NOMO-1 treated with dmso at 0.1 percent for 144 hours (cell line): ENCODE measurements around the gene THBS2.
"Not testable (repeated sequence)": the region's sequence is repeated elsewhere in the genome, so short reads cannot be mapped to it uniquely, and the experiment has no call there.

Experiments
- DNase-seq: peaks from one replicate; lab custom pipeline; 2025; ENCODE audit not compliant: unreplicated experiment; lab: John Stamatoyannopoulos, UW

THBS2 gene

DNA sequence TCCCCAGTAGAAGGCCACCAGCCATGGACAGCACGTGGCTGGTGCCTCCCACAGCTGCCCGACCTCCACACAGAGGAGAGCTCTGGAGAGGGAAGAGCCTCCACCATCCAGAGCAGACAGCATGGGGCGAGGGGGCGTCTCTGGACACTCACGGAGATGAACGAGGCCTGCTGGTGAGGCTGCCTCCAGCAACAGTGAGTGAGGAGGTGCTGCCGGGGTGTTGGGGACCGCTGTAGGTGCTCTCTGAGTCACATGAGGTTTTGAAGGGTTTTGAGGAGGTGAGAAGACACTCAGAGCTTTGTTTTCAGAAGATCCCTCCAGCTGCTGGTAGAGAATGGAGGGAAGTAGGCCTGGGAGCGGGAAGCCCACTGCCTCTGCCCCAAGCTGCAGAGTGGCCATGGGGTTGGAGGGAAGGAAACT lies 65.6 kb downstream of the THBS2 start:
- DNase-seq: no peak

DNA sequence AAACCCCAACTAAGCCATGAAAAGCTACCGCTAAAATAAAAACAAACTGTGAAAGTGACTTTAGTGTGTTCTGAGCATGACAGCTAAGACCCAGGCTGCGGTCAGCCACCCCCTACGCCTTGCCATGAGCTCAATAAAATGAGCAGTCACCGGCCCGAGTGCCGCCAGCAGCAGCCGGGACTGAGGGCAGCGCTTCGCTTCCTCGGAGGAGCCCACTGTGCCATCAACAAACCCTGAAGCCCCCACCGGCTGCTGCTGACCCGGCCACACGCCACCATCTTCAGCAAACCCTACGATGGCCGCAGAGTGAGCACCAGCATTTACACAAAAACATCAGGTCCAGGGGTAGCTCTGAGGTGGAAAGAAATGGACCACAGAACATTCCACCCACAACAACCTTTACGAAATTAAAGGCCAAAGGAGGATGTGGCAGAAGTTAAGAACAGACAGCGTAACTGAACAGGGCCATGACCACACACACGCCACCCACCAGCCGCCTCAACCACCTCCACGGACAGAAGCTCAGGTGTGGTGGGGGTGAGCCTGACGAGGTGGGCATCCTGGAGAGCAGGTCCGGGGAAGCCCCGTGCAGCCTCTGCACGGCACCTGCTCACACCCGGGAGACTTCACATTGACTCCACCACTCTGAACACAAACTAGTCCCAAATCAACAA lies 67.0 kb downstream of the THBS2 start:
- DNase-seq: no peak

DNA sequence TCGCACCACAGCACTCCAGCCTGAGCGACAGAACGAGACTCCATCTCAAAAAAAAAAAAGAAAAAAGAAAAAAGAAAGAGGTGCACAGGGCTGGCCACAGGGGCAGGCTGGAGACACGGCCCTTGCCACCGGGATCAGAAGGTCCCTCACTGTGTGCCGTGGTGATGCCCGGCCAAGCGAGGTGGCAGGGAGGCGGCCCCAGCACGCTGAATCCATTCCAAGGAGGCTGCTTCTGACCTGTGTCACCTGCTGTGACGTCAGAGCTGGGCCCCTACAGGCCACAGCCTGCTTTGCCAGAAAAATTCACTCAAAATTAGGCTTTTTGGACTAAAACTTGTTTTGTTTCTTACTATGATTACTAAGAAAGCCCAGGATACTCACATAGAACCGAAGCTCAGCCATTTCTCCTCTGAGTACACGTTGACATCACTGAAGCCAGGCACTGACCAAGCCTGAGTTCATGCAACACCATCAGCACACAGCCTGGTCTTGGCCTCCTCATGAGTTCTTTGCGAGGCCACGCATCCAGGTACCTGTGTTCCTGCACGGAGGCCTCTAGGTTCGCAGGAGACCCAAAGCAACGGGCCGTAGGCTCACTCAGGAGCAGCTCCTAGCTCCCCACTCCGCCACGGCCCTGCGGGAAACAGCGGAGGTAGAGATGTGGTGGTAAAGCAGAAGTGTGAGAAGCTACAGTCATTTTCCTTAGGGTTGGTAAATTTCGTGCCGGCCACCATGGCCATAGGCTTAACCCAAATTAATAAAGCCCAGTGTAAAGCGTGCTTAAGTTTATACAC lies 67.8 kb downstream of the THBS2 start:
- no peak for DNase-seq

DNA sequence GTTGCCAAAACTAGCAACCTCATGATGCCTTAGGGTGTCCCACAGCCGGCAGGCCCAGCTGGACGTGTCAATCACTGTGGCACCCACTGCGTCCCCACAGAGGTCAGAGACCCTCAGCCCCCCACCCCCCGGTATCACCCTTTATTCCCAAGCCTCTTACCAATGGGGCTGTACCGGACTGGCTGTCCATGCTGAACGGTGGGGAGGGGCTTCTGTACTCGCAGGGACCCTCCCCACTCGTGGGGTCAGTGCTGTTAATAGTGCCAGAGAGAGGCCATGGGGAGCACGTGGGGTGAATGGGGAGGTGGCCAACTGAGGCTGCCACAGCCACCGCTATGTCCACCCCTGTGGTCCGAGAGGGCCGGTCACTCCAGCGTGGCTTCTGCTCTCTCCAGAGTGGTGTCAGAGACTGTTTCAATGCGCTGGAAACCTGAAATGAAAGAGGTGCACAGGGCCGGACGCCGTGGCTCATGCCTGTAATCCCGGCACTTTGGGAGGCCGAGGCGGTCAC lies 68.6 kb downstream of the THBS2 start:
- no peak for DNase-seq

DNA sequence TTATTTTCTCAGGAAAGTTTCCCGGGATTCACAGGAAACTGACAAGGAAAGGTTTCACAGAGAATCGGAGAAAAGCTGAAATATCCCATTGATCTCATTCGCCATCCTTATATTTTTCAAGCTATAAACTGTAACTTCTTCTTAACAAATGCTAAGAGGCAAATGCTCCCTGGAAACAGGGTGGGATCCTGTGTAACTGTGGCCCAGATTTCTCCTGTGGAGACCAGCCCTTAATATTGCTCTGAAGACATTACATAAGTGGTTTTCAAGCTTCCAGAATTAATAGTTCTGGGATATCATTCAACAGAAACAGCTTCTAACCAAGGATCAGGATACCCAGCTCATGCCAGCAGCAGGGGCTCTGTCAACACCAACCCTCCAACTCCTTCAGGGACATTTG lies 69.2 kb downstream of the THBS2 start:
- DNase-seq: no peak

DNA sequence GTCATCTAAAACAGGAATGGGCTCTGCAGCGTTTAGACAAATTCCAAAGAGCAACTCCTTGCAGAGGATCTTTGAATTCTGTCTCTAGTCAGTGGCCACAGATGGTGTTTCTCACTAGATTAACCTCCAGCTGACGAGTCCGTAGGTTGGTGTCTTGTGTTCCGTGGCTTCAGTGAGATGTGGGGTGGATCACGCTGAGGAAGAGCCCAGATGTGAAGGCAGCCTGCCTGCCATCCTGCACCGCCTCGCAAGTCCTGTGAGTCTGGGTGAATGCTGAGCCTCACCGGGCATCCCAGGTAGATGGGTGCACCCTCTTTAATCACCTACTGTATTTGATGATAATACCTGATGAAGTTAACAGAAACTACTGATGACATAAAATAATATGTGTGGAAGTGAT lies 70.4 kb downstream of the THBS2 start:
- no peak for DNase-seq

DNA sequence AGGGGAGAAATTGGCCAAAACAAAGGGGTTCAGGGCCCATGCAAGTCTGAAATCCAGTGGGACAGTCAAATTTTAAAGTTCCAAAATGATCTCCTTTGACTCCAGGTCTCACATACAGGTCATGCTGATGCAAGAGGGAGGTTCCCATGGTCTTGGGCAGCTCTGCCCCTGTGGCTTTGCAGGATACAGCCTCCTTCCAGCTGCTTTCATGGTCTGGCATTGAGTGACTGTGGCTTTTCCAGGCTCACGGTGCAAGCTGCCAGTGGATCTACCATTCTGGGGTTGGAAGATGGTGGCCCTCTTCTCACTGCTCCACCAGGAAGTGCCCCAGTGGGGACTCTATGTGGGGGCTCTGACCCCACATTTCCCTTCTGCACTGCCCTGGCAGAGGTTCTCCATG lies 73.8 kb downstream of the THBS2 start:
- not testable (repeated sequence) for DNase-seq

DNA sequence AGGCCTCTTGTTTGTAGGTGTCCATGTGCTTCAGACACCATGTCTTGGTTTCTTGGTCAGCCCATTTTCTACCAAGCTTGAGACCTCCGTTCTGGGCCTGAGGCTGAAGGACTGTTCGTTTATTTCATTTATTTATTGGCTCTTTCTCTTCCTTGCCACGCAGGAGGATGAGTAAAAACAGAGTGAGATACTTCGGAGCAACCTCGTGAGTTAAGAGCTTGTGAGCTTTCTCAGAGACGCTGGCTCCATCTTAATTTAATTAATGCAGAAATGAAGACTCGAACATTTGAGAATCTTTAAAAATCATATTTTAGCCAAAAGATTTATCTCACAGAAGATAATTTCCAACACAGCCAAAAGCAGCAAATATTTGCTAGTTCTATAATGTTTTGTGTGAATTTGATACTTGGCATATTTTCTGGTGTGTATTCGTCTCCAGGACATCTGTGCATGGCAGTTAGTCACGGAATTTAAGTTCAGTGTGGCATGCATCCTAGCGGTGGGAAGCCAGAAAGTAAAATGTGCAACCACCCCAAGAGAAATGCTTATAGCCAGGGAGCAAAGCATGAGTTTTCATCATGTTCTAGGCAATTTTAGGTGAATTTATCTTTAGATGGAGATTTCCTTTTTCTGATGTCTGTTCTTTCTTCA lies 76.0 kb downstream of the THBS2 start:
- no peak for DNase-seq

DNA sequence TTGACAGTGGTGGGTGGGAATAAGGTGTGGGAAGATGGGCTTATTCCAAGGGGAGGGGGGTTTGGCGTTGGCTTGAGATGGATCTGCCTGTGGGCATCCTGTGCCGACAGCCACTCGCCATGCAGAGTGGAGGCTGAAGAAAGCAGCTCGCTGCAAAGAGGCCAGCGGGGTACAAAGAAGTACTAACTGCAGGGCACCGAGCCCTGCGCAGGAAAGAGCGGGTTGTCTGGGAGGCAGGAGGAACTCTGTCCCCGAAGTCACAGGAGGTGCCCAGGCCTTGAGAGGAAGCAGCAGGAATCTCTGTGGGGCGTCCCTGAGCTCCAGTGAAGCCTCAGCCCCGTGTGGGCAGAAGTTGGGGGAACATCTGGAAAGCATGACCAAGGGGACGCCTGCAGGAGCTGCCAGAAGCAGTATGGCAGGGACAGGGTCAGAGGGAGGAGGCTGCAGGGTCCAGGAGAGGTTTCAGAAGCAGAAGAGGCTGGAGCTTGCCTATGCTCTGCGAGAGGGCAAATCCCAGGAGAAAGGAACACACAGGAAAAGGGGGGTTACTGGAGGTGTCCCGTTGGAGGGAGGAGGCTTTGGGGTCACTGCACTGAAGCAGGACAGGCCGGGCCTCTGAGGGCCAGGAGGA lies 77.2 kb downstream of the THBS2 start:
- no peak for DNase-seq

DNA sequence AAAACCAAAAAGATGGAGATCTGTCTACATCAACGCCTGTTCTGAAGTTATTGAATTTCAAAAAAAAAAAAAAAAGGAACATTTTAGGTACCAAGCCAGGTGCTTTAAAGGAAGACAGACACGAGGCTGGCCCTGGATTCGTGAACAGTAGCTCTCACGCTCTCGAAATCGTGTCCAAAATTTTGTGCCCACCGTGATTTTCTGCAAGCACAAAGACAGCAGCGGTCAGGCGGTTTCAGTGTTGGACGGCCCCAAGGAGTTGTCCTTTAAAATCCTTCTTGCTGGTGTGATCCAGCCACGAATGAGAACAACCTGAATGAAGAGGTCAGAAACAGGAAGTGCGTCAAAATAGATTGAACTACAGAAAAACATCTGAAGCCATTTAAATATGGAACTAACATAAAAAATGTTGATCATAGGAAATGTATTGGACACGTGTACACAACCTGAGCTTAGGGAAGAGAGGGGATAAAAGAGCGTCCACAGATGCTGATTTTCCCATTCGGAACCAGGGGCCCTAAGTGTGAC lies 78.2 kb downstream of the THBS2 start:
- DNase-seq: no peak

DNA sequence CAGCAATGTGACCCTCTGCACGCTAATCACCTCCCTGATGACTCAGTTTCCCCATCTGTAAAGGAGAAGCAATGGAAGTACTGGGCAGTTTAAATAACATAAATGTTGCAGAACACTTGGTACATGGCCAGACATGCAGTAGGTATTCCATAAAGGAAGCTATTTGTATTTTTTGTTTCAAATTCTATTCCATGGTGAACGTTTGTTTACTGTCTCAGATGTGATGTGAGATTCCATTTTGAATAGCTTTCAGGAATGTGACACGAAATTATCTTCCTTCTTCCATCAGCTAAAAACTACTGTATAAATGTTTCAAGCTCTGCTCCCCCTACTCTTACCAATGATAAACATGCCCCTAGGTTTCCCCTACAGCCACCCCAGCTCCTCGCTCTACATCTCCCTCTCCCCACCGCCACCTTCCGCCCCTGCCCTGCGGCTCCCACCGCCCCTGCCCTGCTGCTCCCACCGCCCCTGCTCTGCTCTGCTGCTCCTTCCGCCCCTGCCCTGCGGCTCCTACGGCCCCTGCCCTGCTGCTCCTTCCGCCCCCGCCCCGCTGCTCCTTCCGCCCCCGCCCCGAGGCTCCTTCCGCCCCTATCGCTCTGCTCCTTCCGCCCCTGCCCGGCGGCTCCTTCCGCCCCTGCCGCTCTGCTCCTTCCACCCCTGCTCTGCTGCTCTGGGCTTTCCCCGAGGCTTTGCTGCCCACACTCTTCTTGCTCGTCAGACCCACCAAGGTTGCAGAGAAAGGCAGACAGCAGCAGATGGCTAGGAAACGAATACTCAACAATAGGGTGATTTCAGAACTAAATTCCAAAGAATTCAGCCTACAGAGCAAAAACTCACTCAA lies 78.9 kb downstream of the THBS2 start:
- DNase-seq: no peak

DNA sequence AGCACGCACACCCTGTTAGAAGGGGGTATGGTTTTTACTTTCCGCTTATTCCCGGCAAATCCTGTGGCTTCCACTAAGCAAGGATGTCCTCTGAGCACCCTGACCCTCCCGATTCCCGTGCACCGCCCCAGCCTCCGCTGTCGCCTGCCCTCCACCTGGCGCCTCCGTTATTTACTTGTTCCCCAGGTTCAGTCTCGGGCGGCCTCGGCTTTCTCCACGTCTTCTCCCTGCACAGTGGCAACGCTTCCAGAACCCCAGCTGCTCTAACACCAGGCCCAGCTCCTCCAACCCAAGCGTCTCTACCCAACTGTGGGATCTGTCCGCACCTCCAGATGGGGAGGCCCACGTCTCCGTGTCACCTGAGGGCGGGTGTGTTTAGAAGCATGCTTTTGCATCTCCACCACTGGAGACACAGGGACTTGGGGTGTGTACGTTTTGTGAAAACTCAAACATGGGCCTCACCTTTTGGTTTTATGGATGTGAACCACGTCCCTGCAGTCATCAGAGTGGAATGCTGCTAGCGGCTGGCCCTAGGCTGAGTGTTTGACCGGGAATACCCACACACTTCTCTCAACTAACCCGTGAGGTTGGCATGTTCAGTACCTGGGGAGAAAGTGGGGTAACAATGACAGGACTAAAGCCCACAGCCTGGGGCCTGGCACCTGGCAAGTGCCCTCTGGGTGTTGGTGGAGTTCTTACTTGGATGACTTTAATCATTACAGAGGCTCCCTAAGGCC lies 79.9 kb downstream of the THBS2 start:
- no peak for DNase-seq

DNA sequence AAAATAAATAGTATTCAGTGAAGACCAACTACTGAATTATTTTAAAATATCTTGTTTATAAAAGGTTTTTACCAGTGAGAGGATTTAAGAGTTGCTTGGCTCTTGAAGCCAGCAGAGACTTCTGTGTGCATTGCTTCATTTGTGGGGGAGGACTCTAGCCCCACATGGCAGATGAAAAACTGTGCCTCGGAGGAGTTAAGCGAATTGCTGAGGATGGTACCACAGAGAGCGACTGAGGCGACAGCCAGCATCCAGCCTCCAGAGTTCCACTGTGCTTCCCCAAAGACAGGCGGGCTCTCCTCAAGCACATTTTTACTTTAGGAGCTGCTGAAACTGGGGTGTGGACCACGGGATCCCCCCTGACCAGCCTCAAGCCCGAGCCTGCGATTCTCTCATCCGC lies 80.7 kb downstream of the THBS2 start:
- no peak for DNase-seq

DNA sequence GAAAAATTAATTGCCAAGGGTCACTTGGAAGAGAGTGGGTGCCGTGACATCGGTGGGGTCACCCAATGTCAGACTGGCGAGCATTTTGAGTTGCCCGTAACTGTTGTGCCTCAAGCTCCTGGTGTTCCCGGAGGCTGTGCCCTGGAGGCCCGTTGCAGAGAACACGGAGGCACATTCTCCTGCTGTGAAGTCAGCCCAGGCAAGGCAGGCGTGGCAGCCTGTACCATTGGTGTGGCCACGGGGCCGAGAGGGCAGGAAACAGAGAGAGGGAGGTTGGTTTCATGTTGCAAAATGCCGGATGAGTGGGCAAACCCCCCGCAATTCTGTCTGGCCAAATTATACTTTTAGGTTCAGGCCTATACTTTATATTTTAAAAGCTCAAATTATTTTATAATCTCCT lies 81.2 kb downstream of the THBS2 start:
- no peak for DNase-seq

DNA sequence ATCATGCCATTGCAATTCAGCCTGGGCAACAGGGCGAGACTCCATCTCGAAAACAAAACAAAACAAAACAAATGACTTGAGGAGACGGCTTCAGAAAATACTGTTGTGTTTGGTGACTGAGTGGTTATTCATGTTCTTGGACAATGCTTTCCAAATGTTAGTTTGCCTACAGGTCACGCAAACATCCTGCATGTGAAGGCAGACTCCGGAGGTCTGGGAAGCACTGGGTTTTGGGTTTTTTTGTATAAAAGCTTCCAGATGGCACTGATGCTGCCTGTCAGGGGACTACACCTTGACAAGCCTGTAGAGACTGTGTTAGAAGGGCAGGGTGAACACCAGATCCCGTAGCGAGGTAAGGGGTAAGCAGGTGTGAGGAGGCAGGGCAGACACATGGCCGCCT lies 81.7 kb downstream of the THBS2 start:
- no peak for DNase-seq

DNA sequence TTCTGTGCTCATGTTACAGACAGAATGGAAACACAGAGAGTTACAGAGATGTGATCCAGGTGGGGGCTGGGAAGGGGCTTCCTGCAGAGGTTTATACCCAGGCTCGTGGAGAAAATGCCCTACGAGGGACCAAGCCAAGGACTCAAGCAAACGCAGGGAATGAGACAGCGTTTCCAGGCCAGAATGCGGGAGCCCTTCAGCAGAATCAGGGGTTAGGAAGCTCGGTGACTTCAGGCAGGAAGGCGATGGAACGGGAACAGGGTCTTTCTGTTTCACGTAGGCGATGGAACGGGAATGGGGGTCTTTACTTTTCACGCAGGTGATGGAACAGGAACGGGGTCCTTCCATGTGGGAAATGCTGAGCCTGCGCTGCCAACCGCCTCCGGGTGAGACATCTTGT lies 82.6 kb downstream of the THBS2 start:
- DNase-seq: no peak

DNA sequence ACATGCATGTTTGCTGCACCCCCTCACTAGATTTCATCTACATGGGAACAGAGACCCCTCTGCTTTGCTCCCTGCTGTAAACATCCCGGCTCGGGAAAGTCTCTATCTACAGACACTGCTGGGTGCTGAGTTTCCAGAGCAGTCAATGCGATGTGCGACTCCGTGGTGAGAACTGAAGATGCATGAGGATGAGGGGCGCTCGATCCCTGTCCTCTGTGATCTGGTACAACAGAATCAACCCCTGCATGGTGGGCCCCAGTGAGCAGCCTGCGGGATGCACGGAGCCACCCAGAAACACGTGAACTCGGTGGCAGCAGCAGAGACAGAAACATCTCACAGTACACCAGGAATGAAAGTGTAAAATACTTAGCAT lies 83.1 kb downstream of the THBS2 start:
- no peak for DNase-seq

DNA sequence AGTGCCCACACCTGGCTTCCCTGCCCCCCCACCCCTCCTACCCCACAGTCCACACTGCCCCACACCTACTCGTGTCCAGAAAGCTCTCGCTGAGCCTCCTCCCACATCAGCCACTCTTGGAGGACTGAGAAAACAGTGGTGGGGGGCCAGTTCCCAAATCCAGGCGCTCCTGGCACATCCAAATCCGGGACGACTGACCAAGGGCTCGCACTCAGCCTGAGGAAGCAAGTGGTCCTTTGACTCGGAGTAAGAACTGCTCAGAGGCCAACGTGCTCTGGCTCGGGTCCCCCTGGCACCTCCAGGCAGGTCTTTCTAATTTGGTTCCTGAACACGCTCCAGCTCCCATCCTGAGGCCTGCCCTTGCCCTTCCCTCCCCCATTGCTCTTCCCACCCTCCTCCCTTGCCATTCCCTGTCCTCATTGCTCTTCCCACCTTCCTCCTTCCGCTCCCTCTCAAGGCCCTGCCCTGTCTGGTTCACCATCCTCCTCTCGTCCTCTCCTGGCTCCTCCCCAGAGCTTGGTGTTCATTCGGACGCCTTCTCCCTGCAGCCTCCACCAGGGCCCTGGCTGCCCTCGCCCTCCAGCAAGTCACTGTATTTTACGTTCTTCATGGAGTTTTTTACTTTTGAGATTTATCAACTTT lies 83.6 kb downstream of the THBS2 start:
- DNase-seq: no peak

DNA sequence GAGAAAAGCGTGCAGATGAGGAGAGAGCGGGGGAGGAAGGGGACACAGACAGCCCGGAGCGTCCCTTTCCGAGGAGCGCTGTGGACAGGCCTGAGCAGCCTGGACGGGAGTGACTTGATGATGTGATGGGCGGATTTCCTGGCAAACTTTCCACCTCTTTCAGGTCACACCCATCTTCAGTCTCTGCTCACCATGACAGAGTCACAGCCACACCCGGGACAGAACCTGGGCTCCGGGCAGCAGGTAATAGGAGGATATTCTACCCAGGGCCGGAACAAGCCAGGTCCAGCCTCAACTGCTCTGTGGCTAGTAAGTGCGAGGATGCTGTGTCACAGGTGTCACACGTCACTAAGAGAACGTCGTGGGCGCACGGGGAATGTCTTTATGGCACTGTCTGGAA lies 84.3 kb downstream of the THBS2 start:
- DNase-seq: no peak
